A549 (cell line): ENCODE results near the gene ZNF266.

Experiments used
- CEBPB ChIP-seq, 2 experiments: fragments of >200 bp in 1 of 2; sonication (Bioruptor Twin) in 1 of 2; formaldehyde crosslinking in 1 of 2; IDR thresholded peaks; 2 replicates each; pipeline ENCODE4 v1.6.1; 2012 to 2016
- MAZ ChIP-seq: fragments of 150-350 bp; IDR thresholded peaks from 2 replicates; pipeline ENCODE4 v1.6.1; 2014; ENCODE audit warnings: antibody characterized with exemption, low read depth, low read length, borderline replicate concordance
- MYC ChIP-seq: IDR thresholded peaks from 2 replicates; pipeline ENCODE4 v1.6.1; 2012; ENCODE audit warnings: mild to moderate bottlenecking, inconsistent platforms, low read length, improper control_type of control experiment, borderline replicate concordance
- NR3C1 ChIP-seq: fragments of >200 bp; sonication (Bioruptor Twin); formaldehyde crosslinking; IDR thresholded peaks from 3 replicates; pipeline ENCODE4 v1.6.1; 2017
- POLR2A ChIP-seq: IDR thresholded peaks from 2 replicates; pipeline ENCODE4 v1.6.1; 2012; ENCODE audit warnings: mild to moderate bottlenecking, low read length
- RFX5 ChIP-seq: fragments of 450-650 bp; IDR thresholded peaks from 2 replicates; pipeline ENCODE4 v1.7.1; 2014; ENCODE audit warnings: antibody characterized with exemption, mild to moderate bottlenecking, moderate library complexity
- TFCP2L1 ChIP-seq: fragments of 250-450 bp; sonication (Bioruptor Pico); IDR thresholded peaks from 2 replicates; pipeline ENCODE4 v1.5.0; 2021; ENCODE audit warnings: mild to moderate bottlenecking
- ZC3H11A ChIP-seq: fragments of 450-650 bp; IDR thresholded peaks from 2 replicates; pipeline ENCODE4 v1.6.1; 2014; ENCODE audit warnings: antibody characterized with exemption, mild to moderate bottlenecking
- TF ChIP-seq, protein P1 (sequence below): fragments of >200 bp; sonication (Bioruptor Twin); formaldehyde crosslinking; IDR thresholded peaks from 3 replicates; pipeline ENCODE4 v1.5.1; 2016
- TF ChIP-seq, protein P2 (sequence below): IDR thresholded peaks from 2 replicates; pipeline ENCODE4 v1.6.1; 2012
- TF ChIP-seq, protein P3 (sequence below): fragments of 150-350 bp; IDR thresholded peaks from 2 replicates; pipeline ENCODE4 v1.6.1; 2014; ENCODE audit warnings: low read depth, mild to moderate bottlenecking, low read length
- TF ChIP-seq, protein P4 (sequence below): fragments of 200-600 bp; sonication (generic); IDR thresholded peaks from 2 replicates; pipeline ENCODE4 v1.6.1; 2016; ENCODE audit warnings: antibody characterized with exemption, mild to moderate bottlenecking, moderate library complexity

DNA sequence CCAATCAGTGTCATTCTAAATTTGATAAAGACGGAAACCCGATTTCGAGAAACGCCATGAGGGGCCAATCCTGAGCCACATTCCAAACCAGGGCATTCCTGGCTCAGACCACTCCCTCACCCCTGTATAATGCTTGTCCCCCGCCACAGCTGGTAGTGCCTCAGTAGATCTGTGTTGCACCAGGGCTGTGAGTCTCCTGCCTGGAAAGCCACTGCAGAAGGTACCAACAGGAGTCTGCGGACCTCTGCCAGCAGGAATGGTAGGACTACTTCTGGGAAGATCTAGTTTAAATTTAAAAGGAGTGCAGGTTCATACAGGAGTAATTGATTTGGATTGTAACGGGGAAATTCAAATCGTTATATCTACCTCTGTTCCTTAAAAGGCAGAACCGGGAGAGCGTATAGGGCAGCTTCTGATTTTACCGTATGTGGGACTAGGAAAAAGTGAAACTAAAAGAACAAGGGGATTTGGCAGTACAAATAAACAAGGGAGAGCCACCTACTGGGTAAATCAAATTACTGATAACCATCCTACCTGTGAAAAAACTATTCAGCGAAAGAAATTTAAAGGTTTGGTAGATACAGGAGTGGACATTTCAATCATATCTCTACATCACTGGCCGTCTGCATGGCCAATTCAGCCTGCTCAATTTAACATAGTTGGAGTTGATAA, 20.8 kb upstream of the ZNF266 start:
- TF ChIP-seq, protein P1, sequence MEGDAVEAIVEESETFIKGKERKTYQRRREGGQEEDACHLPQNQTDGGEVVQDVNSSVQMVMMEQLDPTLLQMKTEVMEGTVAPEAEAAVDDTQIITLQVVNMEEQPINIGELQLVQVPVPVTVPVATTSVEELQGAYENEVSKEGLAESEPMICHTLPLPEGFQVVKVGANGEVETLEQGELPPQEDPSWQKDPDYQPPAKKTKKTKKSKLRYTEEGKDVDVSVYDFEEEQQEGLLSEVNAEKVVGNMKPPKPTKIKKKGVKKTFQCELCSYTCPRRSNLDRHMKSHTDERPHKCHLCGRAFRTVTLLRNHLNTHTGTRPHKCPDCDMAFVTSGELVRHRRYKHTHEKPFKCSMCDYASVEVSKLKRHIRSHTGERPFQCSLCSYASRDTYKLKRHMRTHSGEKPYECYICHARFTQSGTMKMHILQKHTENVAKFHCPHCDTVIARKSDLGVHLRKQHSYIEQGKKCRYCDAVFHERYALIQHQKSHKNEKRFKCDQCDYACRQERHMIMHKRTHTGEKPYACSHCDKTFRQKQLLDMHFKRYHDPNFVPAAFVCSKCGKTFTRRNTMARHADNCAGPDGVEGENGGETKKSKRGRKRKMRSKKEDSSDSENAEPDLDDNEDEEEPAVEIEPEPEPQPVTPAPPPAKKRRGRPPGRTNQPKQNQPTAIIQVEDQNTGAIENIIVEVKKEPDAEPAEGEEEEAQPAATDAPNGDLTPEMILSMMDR = no peak
- TF ChIP-seq MAZ (no peak), CEBPB (IDR thresholded peaks at IDR 0.05) (no peak), RFX5 (no peak), MYC (no peak), ZC3H11A (no peak), POLR2A (no peak), NR3C1 (no peak), TFCP2L1 (no peak)
- TF ChIP-seq, protein P2, sequence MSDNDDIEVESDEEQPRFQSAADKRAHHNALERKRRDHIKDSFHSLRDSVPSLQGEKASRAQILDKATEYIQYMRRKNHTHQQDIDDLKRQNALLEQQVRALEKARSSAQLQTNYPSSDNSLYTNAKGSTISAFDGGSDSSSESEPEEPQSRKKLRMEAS = no peak
- TF ChIP-seq, protein P3, sequence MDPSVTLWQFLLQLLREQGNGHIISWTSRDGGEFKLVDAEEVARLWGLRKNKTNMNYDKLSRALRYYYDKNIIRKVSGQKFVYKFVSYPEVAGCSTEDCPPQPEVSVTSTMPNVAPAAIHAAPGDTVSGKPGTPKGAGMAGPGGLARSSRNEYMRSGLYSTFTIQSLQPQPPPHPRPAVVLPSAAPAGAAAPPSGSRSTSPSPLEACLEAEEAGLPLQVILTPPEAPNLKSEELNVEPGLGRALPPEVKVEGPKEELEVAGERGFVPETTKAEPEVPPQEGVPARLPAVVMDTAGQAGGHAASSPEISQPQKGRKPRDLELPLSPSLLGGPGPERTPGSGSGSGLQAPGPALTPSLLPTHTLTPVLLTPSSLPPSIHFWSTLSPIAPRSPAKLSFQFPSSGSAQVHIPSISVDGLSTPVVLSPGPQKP = no peak
- TF ChIP-seq, protein P4, sequence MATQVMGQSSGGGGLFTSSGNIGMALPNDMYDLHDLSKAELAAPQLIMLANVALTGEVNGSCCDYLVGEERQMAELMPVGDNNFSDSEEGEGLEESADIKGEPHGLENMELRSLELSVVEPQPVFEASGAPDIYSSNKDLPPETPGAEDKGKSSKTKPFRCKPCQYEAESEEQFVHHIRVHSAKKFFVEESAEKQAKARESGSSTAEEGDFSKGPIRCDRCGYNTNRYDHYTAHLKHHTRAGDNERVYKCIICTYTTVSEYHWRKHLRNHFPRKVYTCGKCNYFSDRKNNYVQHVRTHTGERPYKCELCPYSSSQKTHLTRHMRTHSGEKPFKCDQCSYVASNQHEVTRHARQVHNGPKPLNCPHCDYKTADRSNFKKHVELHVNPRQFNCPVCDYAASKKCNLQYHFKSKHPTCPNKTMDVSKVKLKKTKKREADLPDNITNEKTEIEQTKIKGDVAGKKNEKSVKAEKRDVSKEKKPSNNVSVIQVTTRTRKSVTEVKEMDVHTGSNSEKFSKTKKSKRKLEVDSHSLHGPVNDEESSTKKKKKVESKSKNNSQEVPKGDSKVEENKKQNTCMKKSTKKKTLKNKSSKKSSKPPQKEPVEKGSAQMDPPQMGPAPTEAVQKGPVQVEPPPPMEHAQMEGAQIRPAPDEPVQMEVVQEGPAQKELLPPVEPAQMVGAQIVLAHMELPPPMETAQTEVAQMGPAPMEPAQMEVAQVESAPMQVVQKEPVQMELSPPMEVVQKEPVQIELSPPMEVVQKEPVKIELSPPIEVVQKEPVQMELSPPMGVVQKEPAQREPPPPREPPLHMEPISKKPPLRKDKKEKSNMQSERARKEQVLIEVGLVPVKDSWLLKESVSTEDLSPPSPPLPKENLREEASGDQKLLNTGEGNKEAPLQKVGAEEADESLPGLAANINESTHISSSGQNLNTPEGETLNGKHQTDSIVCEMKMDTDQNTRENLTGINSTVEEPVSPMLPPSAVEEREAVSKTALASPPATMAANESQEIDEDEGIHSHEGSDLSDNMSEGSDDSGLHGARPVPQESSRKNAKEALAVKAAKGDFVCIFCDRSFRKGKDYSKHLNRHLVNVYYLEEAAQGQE = no peak
